ENCODE measurements around the gene PIEZO1.

PIEZO1 gene

DNA sequence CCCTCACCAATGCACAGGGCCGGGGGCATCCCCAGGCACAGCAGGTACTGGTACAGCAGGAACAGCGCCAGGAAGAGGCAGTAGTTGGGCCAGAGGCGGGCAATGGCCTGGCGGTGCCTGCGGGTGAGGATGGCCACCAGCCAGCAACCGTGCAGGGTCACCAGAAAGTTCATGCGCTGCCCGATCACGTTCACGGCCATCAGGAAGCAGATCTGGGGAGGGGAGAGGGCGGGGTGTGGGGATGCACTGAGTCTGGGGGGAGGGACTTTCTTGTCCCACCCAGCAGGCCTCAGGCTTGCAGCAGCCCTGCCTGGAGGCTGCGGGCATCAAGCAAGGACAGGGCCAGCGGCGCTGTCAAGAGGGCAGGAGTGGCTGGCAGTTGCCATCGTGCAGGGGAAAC lies 53.3 kb downstream of the PIEZO1 start:
- Histone ChIP-seq H3K4me1 (ENCODE audit: control insufficient read depth, insufficient read depth, low read length) (peaks cover 2% of the 10 kb centered on the region), H3K36me3 (ENCODE audit: control insufficient read depth in 2 of 2, insufficient read depth in 2 of 2, low read length in 2 of 2) (peaks cover 31 to 39% of the 10 kb centered on the region in 2 donors), H3K9ac (ENCODE audit: low read length in 2 of 2) (no peak overlapping the region), H3K27me3 (ENCODE audit: control insufficient read depth in 1 of 2, insufficient read depth in 2 of 2, low read length in 2 of 2) (no peaks in the 10 kb centered on the region), H3K27ac (ENCODE audit: low read length) (no peak overlapping the region), H3K4me3 (ENCODE audit: low read length in 2 of 2) (no peak overlapping the region), H3K9me3 (ENCODE audit: control insufficient read depth in 2 of 2, low read length in 2 of 2) (no peaks in the 10 kb centered on the region)

DNA sequence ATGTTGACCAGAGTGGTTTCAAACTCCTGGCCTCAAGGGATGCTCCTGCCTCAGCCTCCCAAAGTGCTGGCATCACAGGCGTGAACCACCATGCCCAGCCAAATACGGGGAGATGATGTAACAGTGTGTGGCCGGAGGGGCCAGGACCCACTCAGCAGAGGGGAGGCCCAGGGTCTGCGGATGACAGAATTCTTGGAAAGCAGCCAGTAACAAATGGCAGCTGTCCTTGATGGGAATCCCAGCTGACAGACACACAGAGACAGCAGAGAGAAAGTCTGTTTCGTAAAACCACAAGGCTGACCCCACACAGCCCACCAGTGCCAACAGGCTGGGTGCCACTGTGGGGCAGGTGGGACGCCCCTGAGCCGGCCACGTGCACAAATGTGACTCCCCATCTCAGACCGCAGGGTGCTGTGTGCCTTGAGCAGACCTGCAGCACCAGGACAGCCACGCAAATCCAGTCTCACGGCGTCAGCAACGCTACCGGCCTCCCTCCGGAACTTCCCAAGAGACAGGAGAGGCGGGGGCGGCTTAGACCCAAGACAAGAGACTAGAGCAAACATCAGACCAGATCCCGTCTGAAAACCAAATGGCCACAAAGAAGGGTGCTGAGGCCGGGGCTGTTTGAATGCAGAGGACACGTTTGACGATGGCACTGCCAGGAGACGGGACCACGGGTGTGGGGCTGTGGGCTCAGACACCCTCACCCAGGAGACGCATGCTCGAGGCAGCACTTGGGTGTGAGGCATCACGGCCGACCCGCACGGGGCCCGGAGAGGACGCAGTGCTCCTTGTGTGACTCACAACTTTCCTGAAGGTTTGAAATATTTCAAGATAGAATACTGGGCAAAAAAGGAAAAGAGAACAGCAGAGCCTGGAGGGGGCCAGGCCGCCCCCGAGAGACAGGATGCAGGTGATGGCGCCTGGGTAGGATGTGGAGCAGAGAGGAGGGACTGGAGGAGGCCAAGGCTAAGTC lies 54.1 kb downstream of the PIEZO1 start:
- no peak overlapping the region for H3K9ac ChIP-seq (ENCODE audit: low read length in 2 of 2)
- H3K36me3 ChIP-seq (ENCODE audit: control insufficient read depth in 2 of 2, insufficient read depth in 2 of 2, low read length in 2 of 2) = peaks cover 35 to 43% of the 10 kb centered on the region in 2 donors
- no peak overlapping the region for H3K4me3 ChIP-seq (ENCODE audit: low read length in 2 of 2)

GRCh38 chr16:88727871-88728270 lies 57.1 kb downstream of the PIEZO1 start:
- Histone ChIP-seq H3K36me3 (ENCODE audit: control insufficient read depth in 2 of 2, insufficient read depth in 2 of 2, low read length in 2 of 2) (peaks cover 38 to 39% of the 10 kb centered on the region in 2 donors), H3K9ac (ENCODE audit: low read length in 2 of 2) (no peak overlapping the region), H3K27ac (ENCODE audit: low read length) (no peak overlapping the region), H3K4me1 (ENCODE audit: control insufficient read depth, insufficient read depth, low read length) (peaks cover 2% of the 10 kb centered on the region), H3K27me3 (ENCODE audit: control insufficient read depth in 1 of 2, insufficient read depth in 2 of 2, low read length in 2 of 2) (no peaks in the 10 kb centered on the region), H3K4me3 (ENCODE audit: low read length in 2 of 2) (no peak overlapping the region), H3K9me3 (ENCODE audit: control insufficient read depth in 2 of 2, low read length in 2 of 2) (no peaks in the 10 kb centered on the region)

More for the DNA sequence above, 54.1 kb downstream of the PIEZO1 start:
- Histone ChIP-seq H3K27me3 (ENCODE audit: control insufficient read depth in 1 of 2, insufficient read depth in 2 of 2, low read length in 2 of 2) (no peaks in the 10 kb centered on the region), H3K27ac (ENCODE audit: low read length) (no peak overlapping the region), H3K9me3 (ENCODE audit: control insufficient read depth in 2 of 2, low read length in 2 of 2) (no peaks in the 10 kb centered on the region), H3K4me1 (ENCODE audit: control insufficient read depth, insufficient read depth, low read length) (peaks cover 2% of the 10 kb centered on the region)

DNA sequence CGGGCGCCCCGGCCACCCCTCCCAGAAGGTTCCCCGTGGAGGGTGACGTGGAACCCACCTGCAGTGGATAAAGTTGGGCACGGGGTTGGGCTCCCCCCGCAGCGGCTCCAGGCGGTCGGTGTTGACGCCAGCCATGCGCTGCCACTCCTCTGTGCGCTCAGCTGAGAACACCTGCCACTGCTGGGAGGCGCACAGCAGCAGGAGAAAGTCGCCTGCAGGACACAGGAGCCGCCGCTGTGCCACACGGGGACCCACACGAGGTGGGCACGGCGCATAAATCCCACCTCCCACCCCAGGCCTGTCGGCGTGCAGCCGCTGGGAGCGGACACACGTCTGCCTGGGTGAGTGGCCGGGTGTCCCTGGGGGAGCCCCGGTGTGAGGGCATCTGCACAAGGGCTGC lies 58.0 kb downstream of the PIEZO1 start:
- Histone ChIP-seq H3K27ac (ENCODE audit: low read length) (no peak overlapping the region), H3K4me1 (ENCODE audit: control insufficient read depth, insufficient read depth, low read length) (no peaks in the 10 kb centered on the region), H3K36me3 (ENCODE audit: control insufficient read depth in 2 of 2, insufficient read depth in 2 of 2, low read length in 2 of 2) (peaks cover 43 to 47% of the 10 kb centered on the region in 2 donors)

DNA sequence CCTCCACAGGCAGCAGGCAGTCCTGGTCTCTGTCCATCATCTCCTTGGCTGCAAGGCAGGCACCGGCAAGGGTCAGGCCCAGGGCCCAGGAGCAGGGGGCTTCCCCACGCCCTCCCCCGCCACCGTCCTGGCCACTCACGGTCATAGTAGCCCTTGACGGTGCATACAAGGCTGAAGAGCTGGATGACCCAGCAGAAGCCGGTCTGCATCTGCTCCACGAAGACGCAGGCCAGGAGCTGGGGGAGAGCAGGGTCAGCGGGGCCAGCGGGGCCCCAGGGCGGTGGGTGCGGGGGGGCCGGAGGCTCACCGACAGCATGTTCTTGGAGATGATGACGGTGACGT lies 58.6 kb downstream of the PIEZO1 start:
- no peak overlapping the region for H3K9ac ChIP-seq (ENCODE audit: low read length in 2 of 2)
- H3K9me3 ChIP-seq (ENCODE audit: control insufficient read depth in 2 of 2, low read length in 2 of 2) = no peaks in the 10 kb centered on the region
- no peak overlapping the region for H3K4me3 ChIP-seq (ENCODE audit: low read length in 2 of 2)
- no peak overlapping the region for H3K27ac ChIP-seq (ENCODE audit: low read length)
- no peaks in the 10 kb centered on the region for H3K4me1 ChIP-seq (ENCODE audit: control insufficient read depth, insufficient read depth, low read length)
- H3K36me3 ChIP-seq (ENCODE audit: control insufficient read depth in 2 of 2, insufficient read depth in 2 of 2, low read length in 2 of 2) = peaks cover 49% of the 10 kb centered on the region in 2 donors
- H3K27me3 ChIP-seq (ENCODE audit: control insufficient read depth in 1 of 2, insufficient read depth in 2 of 2, low read length in 2 of 2) = no peaks in the 10 kb centered on the region

More for the DNA sequence above, 58.0 kb downstream of the PIEZO1 start:
- Histone ChIP-seq H3K9me3 (ENCODE audit: control insufficient read depth in 2 of 2, low read length in 2 of 2) (no peaks in the 10 kb centered on the region), H3K4me3 (ENCODE audit: low read length in 2 of 2) (no peak overlapping the region), H3K9ac (ENCODE audit: low read length in 2 of 2) (no peak overlapping the region), H3K27me3 (ENCODE audit: control insufficient read depth in 1 of 2, insufficient read depth in 2 of 2, low read length in 2 of 2) (no peaks in the 10 kb centered on the region)

DNA sequence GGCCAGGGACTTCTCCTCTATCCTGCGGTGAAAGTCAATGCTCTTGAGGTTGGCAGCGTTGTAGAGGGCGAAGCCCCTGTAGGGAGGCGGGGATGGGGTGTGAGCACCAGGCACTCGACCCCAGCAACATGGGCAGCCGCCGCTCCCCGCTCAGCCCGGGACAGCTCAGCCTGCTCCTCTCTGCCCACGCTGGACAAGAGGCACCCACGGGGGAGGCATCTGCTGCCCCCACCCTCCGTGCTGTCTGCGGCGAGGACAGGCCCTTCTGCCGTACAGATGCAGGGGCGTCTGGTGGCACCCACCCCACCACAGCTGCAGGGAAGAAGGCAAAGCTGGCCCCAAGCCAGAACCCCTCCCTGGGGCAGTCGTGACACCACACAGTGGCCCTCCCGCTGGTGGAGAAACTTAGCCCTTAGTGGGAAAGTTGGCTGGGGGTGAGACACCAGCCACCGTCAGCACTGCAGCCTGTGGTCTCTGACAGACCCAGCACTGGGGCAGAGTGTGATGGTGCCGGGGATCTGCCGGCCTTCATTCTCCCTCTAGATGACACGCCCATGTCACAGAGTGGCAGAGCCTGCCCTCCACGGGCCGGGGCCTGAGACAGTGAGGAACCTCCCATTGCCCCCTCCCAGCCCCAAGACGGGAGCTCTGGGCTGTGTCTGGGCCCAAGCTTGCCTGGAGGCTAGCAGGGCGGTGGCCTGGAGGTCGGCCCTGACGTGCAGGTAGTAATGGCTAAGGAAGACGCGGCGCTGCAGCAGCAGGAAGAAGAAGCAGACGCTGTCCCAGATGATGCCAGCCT lies 59.2 kb downstream of the PIEZO1 start:
- peaks cover 49 to 51% of the 10 kb centered on the region in 2 donors for H3K36me3 ChIP-seq (ENCODE audit: control insufficient read depth in 2 of 2, insufficient read depth in 2 of 2, low read length in 2 of 2)
- H3K4me3 ChIP-seq (ENCODE audit: low read length in 2 of 2) = no peak overlapping the region
- H3K4me1 ChIP-seq (ENCODE audit: control insufficient read depth, insufficient read depth, low read length) = no peaks in the 10 kb centered on the region
- no peaks in the 10 kb centered on the region for H3K9me3 ChIP-seq (ENCODE audit: control insufficient read depth in 2 of 2, low read length in 2 of 2)
- no peak overlapping the region for H3K27ac ChIP-seq (ENCODE audit: low read length)
- no peak overlapping the region for H3K9ac ChIP-seq (ENCODE audit: low read length in 2 of 2)
- no peaks in the 10 kb centered on the region for H3K27me3 ChIP-seq (ENCODE audit: control insufficient read depth in 1 of 2, insufficient read depth in 2 of 2, low read length in 2 of 2)

GRCh38 chr16:88724855-88725555 lies 60.0 kb downstream of the PIEZO1 start:
- Histone ChIP-seq H3K36me3 (ENCODE audit: control insufficient read depth in 2 of 2, insufficient read depth in 2 of 2, low read length in 2 of 2) (peaks cover 50 to 51% of the 10 kb centered on the region in 2 donors), H3K4me3 (ENCODE audit: low read length in 2 of 2) (no peak overlapping the region), H3K9me3 (ENCODE audit: control insufficient read depth in 2 of 2, low read length in 2 of 2) (no peaks in the 10 kb centered on the region), H3K9ac (ENCODE audit: low read length in 2 of 2) (no peak overlapping the region), H3K4me1 (ENCODE audit: control insufficient read depth, insufficient read depth, low read length) (no peaks in the 10 kb centered on the region), H3K27me3 (ENCODE audit: control insufficient read depth in 1 of 2, insufficient read depth in 2 of 2, low read length in 2 of 2) (no peaks in the 10 kb centered on the region), H3K27ac (ENCODE audit: low read length) (no peak overlapping the region)

GRCh38 chr16:88723911-88724310 lies 61.1 kb downstream of the PIEZO1 start:
- peaks cover 56 to 57% of the 10 kb centered on the region in 2 donors for H3K36me3 ChIP-seq (ENCODE audit: control insufficient read depth in 2 of 2, insufficient read depth in 2 of 2, low read length in 2 of 2)
- H3K27ac ChIP-seq (ENCODE audit: low read length) = no peak overlapping the region
- no peaks in the 10 kb centered on the region for H3K9me3 ChIP-seq (ENCODE audit: control insufficient read depth in 2 of 2, low read length in 2 of 2)
- H3K27me3 ChIP-seq (ENCODE audit: control insufficient read depth in 1 of 2, insufficient read depth in 2 of 2, low read length in 2 of 2) = no peaks in the 10 kb centered on the region
- H3K9ac ChIP-seq (ENCODE audit: low read length in 2 of 2) = no peak overlapping the region
- H3K4me1 ChIP-seq (ENCODE audit: control insufficient read depth, insufficient read depth, low read length) = peaks cover 9% of the 10 kb centered on the region
- H3K4me3 ChIP-seq (ENCODE audit: low read length in 2 of 2) = no peak overlapping the region

DNA sequence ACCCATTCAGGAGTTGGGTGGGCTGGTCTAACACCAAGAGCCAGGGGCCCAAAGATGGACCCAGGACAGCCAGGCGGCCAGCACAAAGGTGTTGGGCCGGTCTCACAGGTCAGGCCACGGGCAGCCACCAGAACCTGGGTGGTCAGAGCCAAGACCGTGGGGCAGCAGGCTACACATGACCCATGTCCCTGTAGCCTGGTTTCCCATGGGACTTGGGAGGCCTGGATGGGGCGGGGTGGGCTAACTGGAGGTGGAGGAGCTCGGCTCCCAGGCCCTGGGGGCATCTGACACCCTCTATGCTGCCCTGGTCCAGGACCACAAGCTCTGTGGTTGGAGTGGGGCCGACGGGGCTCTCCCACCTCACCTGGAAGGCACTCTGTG lies 61.5 kb downstream of the PIEZO1 start:
- no peak overlapping the region for H3K4me3 ChIP-seq (ENCODE audit: low read length in 2 of 2)
- no peaks in the 10 kb centered on the region for H3K9me3 ChIP-seq (ENCODE audit: control insufficient read depth in 2 of 2, low read length in 2 of 2)
- H3K9ac ChIP-seq (ENCODE audit: low read length in 2 of 2) = no peak overlapping the region
- peaks cover 58% of the 10 kb centered on the region in 2 donors for H3K36me3 ChIP-seq (ENCODE audit: control insufficient read depth in 2 of 2, insufficient read depth in 2 of 2, low read length in 2 of 2)
- no peak overlapping the region for H3K27ac ChIP-seq (ENCODE audit: low read length)
- no peaks in the 10 kb centered on the region for H3K27me3 ChIP-seq (ENCODE audit: control insufficient read depth in 1 of 2, insufficient read depth in 2 of 2, low read length in 2 of 2)
- H3K4me1 ChIP-seq (ENCODE audit: control insufficient read depth, insufficient read depth, low read length) = peaks cover 9% of the 10 kb centered on the region

DNA sequence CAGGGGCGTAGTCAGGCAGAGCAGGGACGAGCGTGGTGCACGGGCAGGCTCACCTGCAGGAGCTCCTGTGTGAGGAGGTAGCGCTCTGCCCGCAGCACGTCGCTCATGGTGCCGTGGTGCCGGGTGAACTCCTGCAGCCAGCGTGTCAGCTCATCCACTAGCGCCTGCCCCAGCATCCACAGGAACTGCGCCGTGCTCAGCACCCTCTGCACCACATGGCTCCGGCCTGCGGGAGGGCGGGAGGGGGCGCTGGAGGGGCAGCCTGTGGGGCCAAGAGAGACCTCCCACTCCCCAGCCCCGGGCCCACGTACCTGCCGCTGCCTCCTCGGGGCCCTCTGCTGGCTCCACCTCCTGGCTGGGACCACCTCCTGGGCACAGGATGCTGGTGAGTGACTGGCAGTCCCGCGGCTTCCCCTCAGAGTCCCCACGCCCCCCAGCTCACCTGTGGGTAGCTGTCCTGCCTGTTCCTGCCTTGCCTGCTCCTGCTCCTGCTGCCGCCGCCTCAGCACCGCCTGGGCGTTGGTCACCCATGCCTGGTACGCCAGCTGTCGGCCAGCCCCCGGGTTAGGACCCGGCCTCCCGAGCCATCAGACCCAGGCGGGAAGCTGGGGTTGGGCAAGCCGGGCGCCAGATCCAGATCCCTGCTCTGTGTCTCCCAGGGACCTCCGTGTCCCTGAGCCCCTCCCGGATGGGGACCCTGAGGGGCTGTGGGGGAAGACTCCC lies 62.1 kb downstream of the PIEZO1 start:
- Histone ChIP-seq H3K4me3 (ENCODE audit: low read length in 2 of 2) (no peak overlapping the region), H3K9ac (ENCODE audit: low read length in 2 of 2) (no peak overlapping the region), H3K27ac (ENCODE audit: low read length) (no peak overlapping the region), H3K4me1 (ENCODE audit: control insufficient read depth, insufficient read depth, low read length) (peaks cover 9% of the 10 kb centered on the region), H3K36me3 (ENCODE audit: control insufficient read depth in 2 of 2, insufficient read depth in 2 of 2, low read length in 2 of 2) (peaks cover 57 to 63% of the 10 kb centered on the region in 2 donors), H3K9me3 (ENCODE audit: control insufficient read depth in 2 of 2, low read length in 2 of 2) (no peaks in the 10 kb centered on the region), H3K27me3 (ENCODE audit: control insufficient read depth in 1 of 2, insufficient read depth in 2 of 2, low read length in 2 of 2) (no peaks in the 10 kb centered on the region)

All from stomach smooth muscle (tissue), 2 donors.